CD4-positive, alpha-beta T cell (primary cell): ENCODE data around the gene EPS8L2. TPM values are rescaled to one million over a fixed set of nuclear protein-coding genes. Genes with fewer than 3 reads are reported as not detected.

Experiments used
- ATAC-seq: fragments of 200-7000 bp; cut with Tn5 transposase; one replicate; pipeline ENCODE4 v1.10.0; 2022; ENCODE audit warnings: mild to moderate bottlenecking; ENCODE audit not compliant: poor library complexity
- CTCF ChIA-PET: fragments of 350-600 bp; sonication (Branson Sonifier 250); formaldehyde crosslinking; loops from one replicate; lab custom pipeline; 2021; ENCODE audit warnings: antibody characterized with exemption, inconsistent platforms; lab: Charles Lee
- POLR2A ChIA-PET: fragments of 350-600 bp; sonication (Branson Sonifier 250); formaldehyde crosslinking; loops from one replicate; lab custom pipeline; 2021; ENCODE audit warnings: antibody characterized with exemption, inconsistent platforms; lab: Charles Lee
- DNase-seq, 14 experiments: peaks; one replicate each; pipeline ENCODE4 v3.0.0-alpha.2; 2013 to 2020; ENCODE audit warnings: mixed read lengths in 2 of 14
- H3K27ac ChIP-seq, 2 donors: one replicate each; pipeline versions ENCODE4 v1.5.1 to v1.7.0; 2013; ENCODE audit warnings: low read length in 2 of 2, low read depth in 1 of 2, mild to moderate bottlenecking in 1 of 2
- H3K27me3 ChIP-seq, 2 experiments: 1 replicate in 1 of 2; 2 replicates in 1 of 2; pipeline versions ENCODE4 v1.6.1 to v1.7.0; 2013; ENCODE audit warnings: low read length in 2 of 2, control low read depth in 1 of 2, mild to moderate bottlenecking in 1 of 2, moderate library complexity in 1 of 2; ENCODE audit not compliant: insufficient read depth in 2 of 2, control insufficient read depth in 1 of 2
- H3K36me3 ChIP-seq: one replicate; pipeline ENCODE4 v1.6.1; 2013; ENCODE audit warnings: low read length, control low read depth; ENCODE audit not compliant: insufficient read depth
- H3K4me1 ChIP-seq: one replicate; pipeline ENCODE4 v1.6.1; 2013; ENCODE audit warnings: low read length, control low read depth; ENCODE audit not compliant: insufficient read depth
- H3K4me3 ChIP-seq: one replicate; pipeline ENCODE4 v1.5.1; 2013; ENCODE audit warnings: mild to moderate bottlenecking, low read length, moderate library complexity
- H3K9me3 ChIP-seq, 2 experiments: 1 replicate in 1 of 2; 2 replicates in 1 of 2; pipeline versions ENCODE4 v1.6.1 to v1.7.0; 2013; ENCODE audit warnings: low read length in 2 of 2, mild to moderate bottlenecking in 2 of 2, control low read depth in 1 of 2, moderate library complexity in 1 of 2; ENCODE audit not compliant: control insufficient read depth in 1 of 2, insufficient read depth in 1 of 2
- H3K27ac Mint-ChIP-seq: one replicate; pipeline ENCODE4 v1.8.0; 2020; ENCODE audit warnings: mixed read lengths
- H3K27me3 Mint-ChIP-seq: one replicate; pipeline ENCODE4 v1.8.0; 2021; ENCODE audit warnings: mixed read lengths
- H3K36me3 Mint-ChIP-seq: one replicate; pipeline ENCODE4 v1.8.0; 2021; ENCODE audit warnings: low read depth, mixed read lengths
- H3K4me1 Mint-ChIP-seq: one replicate; pipeline ENCODE4 v1.8.0; 2021; ENCODE audit warnings: low read depth, mixed read lengths
- H3K4me3 Mint-ChIP-seq: one replicate; pipeline ENCODE4 v1.8.0; 2020; ENCODE audit warnings: mild to moderate bottlenecking, mixed read lengths
- H3K9me3 Mint-ChIP-seq: one replicate; pipeline ENCODE4 v1.8.0; 2020; ENCODE audit warnings: mixed read lengths
- CTCF ChIP-seq: fragments of 200-600 bp; IDR thresholded peaks from one replicate; pipeline ENCODE4 v1.8.0; 2022; ENCODE audit warnings: antibody characterized with exemption, mild to moderate bottlenecking
- intact Hi-C, 2 experiments: fragments of 100-400 bp; cut with DNase I in 1 of 2; cut with micrococcal nuclease in 1 of 2; formaldehyde crosslinking; loops; one replicate each; pipeline versions ENCODE4 v1.15.1 to v1.9.0; 2023 to 2025; cut with DNase I, micrococcal nuclease
- total RNA-seq, 174 experiments: library from RNA in 2 of 174; stranded (reverse) in 2 of 174; gene quantifications; one replicate each; pipeline ENCODE4 v1.2.3 and lab custom pipeline; 2021 to 2026

EPS8L2 gene
- total RNA-seq, 2 experiments from 2014 or later, result 3.5 to 4.0 TPM

GRCh38 chr11:665704-666281 is 40.2 kb upstream of the EPS8L2 start:
- CTCF ChIA-PET, result no interaction called here

GRCh38 chr11:673866-674265 is 32.2 kb upstream of the EPS8L2 start:
- H3K27me3 ChIP-seq, result no peaks in the 10 kb centered on the region
- Mint-ChIP-seq H3K9me3 (no peaks in the 10 kb centered on the region), H3K4me3 (no peak overlapping the region), H3K4me1 (no peaks in the 10 kb centered on the region), H3K27ac (no peak overlapping the region), H3K36me3 (peaks cover 41% of the 10 kb centered on the region), H3K27me3 (no peaks in the 10 kb centered on the region)
- POLR2A ChIA-PET, result no interaction called here
- TF ChIP-seq CTCF, result no peak
- no peak overlapping the region for H3K27ac ChIP-seq
- no peaks in the 10 kb centered on the region for H3K4me1 ChIP-seq
- intact Hi-C loops, result no loop called here
- no peaks in the 10 kb centered on the region for H3K9me3 ChIP-seq
- ATAC-seq, result no peak
- CTCF ChIA-PET, result no interaction called here
- peaks cover 37% of the 10 kb centered on the region for H3K36me3 ChIP-seq
- no peak overlapping the region for H3K4me3 ChIP-seq
- DNase-seq, result no peak

More at GRCh38 chr11:665704-666281, 40.2 kb upstream of the EPS8L2 start:
- H3K4me1 ChIP-seq, result no peaks in the 10 kb centered on the region
- no peak for TF ChIP-seq CTCF
- ATAC-seq (no peak), DNase-seq (no peak)
- Mint-ChIP-seq H3K36me3 (peaks cover 22% of the 10 kb centered on the region), H3K4me1 (no peaks in the 10 kb centered on the region), H3K4me3 (no peak overlapping the region), H3K27me3 (no peaks in the 10 kb centered on the region), H3K9me3 (no peaks in the 10 kb centered on the region), H3K27ac (no peak overlapping the region)
- H3K27ac ChIP-seq, result no peak overlapping the region
- POLR2A ChIA-PET, result no interaction called here
- no peaks in the 10 kb centered on the region for H3K9me3 ChIP-seq
- no peaks in the 10 kb centered on the region for H3K27me3 ChIP-seq
- intact Hi-C loops, result no loop called here
- H3K4me3 ChIP-seq, result no peak overlapping the region
- peaks cover 6% of the 10 kb centered on the region for H3K36me3 ChIP-seq

GRCh38 chr11:674406-674805 is 31.6 kb upstream of the EPS8L2 start:
- H3K4me1 ChIP-seq, result no peaks in the 10 kb centered on the region
- DNase-seq (no peak), ATAC-seq (no peak)
- no peaks in the 10 kb centered on the region for H3K9me3 ChIP-seq
- no peak for TF ChIP-seq CTCF
- ChIA-PET POLR2A (no interaction called here), CTCF (no interaction called here)
- Mint-ChIP-seq H3K27ac (no peak overlapping the region), H3K36me3 (peaks cover 44% of the 10 kb centered on the region), H3K9me3 (no peaks in the 10 kb centered on the region), H3K4me3 (no peak overlapping the region), H3K4me1 (no peaks in the 10 kb centered on the region), H3K27me3 (no peaks in the 10 kb centered on the region)
- H3K27me3 ChIP-seq, result no peaks in the 10 kb centered on the region
- intact Hi-C loops, result no loop called here
- no peak overlapping the region for H3K4me3 ChIP-seq
- H3K27ac ChIP-seq, result no peak overlapping the region
- H3K36me3 ChIP-seq, result peaks cover 37% of the 10 kb centered on the region
